Loucy (cell line): ENCODE measurements around the gene SCOC.

Source experiments
- EZH2phosphoT487 ChIP-seq: fragments of 200-600 bp; IDR thresholded peaks from 2 replicates; pipeline ENCODE4 v1.6.1; 2018; ENCODE audit warnings: antibody characterized with exemption, mild to moderate bottlenecking, moderate library complexity, borderline replicate concordance
- TF ChIP-seq, protein P1 (sequence below): fragments of 200-600 bp; sonication (generic); conservative IDR thresholded peaks from 2 replicates; pipeline ENCODE4 v1.5.1; 2014; ENCODE audit warnings: mild to moderate bottlenecking, antibody characterized with exemption, low read length

DNA sequence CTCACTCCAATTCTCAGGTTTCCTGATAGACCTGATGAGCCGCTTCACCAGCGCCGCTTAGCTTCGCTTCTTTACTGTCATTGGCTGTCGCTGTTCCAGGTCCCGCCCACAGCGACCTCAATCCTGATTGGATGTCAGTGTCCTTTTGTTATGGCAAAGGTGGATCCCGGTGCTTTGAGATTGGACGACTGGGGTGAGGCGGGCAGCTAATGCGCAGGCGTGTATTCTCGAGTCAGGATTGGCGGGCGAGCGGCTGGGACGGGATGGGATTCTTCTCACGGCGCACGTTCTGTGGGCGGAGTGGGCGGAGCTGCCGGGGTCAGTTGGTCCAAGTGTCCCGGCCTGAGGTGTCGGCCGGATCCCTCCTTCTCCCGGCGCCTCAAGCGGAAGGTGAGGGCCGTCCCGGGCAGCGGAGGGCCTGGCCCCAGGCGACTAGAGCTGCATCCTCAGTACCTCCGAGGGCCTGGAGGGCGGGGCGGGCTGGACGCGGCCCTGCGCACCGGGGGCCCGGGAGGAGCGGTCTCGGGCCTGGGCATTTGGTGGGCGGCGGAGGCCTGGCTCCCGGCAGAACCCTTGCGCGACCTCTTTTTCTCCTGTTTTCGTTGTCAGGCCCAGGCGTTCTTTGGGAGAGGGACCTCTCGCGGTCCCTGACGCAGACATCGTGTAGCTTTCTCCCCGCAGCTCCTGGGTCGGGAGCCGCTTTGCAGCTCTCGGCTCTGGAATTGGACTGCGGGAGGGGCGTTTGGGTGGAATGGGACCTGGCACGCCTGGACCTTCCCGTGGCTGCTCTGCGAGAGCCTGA is at the start of gene SCOC:
- TF ChIP-seq, protein P1, sequence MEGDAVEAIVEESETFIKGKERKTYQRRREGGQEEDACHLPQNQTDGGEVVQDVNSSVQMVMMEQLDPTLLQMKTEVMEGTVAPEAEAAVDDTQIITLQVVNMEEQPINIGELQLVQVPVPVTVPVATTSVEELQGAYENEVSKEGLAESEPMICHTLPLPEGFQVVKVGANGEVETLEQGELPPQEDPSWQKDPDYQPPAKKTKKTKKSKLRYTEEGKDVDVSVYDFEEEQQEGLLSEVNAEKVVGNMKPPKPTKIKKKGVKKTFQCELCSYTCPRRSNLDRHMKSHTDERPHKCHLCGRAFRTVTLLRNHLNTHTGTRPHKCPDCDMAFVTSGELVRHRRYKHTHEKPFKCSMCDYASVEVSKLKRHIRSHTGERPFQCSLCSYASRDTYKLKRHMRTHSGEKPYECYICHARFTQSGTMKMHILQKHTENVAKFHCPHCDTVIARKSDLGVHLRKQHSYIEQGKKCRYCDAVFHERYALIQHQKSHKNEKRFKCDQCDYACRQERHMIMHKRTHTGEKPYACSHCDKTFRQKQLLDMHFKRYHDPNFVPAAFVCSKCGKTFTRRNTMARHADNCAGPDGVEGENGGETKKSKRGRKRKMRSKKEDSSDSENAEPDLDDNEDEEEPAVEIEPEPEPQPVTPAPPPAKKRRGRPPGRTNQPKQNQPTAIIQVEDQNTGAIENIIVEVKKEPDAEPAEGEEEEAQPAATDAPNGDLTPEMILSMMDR, result no peak
- no peak for TF ChIP-seq EZH2phosphoT487
